HK-2 (cell line): ENCODE measurements around the gene SDR9C7.
"Not testable (repeated sequence)": the region's sequence is repeated elsewhere in the genome, so short reads cannot be mapped to it uniquely, and the experiment has no call there.

Experiments
- DNase-seq: peaks from one replicate; pipeline ENCODE4 v3.0.0-alpha.2; 2018; ENCODE audit not compliant: unreplicated experiment

SDR9C7 gene

DNA sequence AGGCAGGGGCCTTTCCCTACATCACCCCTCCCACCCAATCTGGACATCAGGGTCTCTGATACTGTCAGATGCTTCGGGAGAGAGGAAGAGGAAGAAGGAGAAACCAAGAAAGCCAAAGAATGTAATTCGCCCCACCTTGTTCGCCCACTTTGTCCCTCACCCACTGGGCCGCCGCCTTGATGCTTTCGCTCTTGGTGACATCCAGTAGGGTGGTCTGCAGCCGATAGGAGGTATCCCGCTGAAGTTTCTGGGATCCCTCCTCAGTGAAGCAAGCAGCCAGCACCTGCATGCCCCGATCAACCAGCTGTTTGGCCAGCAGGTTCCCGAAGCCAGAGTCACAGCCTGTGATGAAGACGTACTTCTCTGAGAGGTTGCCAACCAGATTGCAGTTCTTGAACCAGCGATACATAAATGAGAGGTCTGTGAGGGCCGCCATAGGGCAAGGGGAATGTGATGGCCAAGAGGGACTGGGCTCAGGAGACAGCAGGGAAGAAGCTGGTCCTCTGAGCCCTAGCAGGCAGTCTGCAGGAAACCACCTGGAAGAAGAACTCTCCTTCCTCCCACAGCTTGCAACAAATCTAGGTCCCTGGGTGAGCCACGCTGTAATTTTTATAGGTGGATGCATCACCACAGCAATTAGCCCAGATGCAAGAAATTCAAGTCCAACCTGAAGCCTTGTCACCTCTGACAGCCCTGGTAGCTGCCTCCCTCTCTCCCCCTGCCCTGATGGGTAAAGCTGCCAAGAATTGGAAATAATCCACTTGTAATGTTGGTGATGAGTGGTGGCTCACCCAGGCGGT, at the start of gene SDR9C7:
SDR9C7 (minus strand) TSS at position 583 of the 800 bp plus-strand sequence; CDS start at position 436, 147 bp downstream.
- DNase-seq, result no peak

- no peak for DNase-seq
Measured at GRCh38 chr12:56983386-56983785, 49.2 kb upstream of the SDR9C7 start.

DNA sequence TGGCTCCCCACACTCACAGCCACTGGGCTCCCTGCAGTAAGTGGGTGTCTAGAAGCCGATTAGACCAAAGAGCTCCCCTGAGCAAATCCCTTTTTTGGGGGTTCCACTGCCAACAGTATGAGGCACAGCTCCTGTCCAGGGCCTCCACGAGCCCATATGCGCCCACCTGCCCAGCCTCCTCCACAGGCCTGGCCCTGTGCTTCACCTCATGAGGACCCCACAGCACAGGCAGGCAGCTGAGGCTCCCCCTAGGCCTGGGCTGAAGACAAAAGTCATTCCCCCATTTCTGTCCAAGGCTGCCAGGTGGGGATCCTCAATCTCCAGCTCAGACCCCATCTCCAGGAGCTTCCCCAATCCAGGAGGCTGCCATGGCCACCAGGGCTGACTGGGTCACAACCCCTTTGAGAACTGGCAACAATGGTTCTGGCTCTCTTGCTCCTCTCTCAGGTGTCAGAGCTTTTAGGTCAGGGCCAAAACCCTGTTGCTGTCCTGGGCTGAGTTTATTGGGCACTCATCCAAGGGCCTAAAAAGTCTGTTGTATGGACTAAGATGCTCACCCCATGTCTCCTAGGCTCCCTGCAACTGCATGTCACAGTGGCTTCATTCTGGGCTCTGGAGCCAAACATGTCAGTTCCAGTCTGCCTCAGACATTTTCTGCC, 48.5 kb upstream of the SDR9C7 start:
- DNase-seq, result not testable (repeated sequence)

DNA sequence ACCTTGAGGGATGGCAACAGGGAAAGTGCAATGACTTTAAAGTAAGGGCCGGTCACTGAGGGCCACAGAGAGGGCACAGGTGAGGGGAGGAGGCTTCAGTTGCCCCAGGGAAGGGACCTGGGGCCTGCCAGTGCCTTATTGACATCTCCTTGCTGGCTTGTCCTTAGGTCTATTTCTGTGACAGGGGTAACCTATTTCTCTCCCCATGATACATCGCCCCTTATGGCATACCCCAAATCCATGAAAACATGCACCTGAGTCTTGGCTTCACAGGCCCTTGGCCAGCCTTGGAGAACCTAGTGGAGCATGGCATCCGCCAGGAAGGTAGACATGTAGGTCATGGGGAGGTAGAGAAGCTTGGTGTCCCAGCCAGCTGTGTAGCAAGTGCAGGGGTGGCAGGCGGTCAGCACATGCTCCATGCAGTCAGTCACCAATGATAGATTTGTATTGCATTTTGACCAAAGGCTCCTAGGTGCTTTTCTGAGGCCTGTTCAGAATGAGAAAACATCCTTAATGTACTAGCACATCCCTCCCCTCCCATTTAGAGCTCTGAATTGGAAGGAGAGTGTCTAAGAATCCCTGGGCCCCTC, 46.8 kb upstream of the SDR9C7 start:
- DNase-seq, result no peak

DNA sequence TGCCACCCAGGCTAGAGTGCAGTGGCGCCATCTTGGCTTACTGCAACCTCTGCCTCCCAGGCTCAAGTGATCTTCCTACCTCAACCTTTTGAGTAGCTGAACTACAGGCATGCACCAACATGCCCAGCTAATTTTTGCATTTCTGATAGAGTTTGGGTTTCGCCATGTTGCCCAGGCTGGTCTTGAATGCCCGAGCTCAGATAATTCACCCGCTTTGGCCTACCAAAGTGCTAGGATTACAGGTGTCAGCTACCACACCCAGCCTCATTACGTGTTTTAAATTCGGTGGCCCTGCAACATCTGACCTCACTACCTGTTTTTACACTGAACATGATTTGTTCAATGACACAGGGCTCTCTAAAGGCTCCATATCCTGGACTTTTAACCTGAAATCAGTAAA, 46.1 kb upstream of the SDR9C7 start:
- DNase-seq, result no peak

DNA sequence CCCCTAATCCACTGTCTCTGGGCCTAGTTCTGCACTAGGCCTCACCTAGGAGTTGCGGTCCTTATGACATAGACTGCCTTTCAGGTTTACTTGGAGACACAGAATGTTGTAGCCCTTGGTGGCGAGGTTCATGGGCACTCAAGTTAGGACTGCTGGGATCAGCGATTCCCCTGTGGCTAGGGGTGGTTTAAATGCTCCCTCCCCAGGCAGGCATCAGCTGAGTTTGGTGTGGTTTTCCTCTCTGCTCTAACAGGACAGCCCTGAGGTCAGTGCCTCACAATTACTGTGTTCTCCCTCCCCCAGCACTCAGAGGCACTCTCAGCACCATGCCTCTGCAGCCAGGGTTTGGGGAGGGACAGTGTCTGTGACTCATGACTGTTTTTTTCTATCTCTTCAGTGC, 45.4 kb upstream of the SDR9C7 start:
- no peak for DNase-seq

DNA sequence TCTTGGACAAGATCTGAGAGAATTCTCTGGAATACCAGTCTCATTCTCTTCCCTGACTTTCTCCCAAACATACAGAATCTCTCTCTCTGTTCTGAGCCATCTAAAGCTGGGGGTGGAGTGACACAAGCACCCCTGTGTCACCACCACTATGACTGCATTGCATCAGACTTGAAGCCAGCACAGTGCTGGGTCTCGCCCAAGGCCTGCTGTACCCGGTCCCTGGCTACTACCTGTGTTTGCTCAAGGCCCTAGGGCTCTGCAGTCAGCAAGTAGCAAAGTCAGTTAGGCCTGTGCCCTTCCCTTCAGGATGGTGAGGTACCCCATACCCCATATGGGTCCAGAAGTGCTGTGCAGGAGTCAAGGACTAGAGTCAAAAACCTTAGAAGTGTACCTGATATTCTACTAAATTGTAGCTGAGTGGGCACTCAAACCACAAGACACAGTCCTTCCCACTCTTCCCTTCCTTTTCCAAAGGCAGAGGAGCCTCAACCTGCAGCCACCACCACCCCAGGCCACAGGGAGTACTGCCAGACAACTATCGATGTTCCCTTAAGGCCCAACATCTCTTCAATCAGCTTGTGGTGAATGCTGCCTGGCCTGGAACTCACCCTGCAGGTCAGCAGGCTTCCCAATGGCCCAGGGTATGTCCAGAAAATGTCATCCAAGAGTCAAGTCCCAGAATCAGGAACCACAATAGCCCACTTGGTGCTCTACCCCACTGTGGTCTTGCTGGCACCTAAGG, 44.4 kb upstream of the SDR9C7 start:
- no peak for DNase-seq

DNA sequence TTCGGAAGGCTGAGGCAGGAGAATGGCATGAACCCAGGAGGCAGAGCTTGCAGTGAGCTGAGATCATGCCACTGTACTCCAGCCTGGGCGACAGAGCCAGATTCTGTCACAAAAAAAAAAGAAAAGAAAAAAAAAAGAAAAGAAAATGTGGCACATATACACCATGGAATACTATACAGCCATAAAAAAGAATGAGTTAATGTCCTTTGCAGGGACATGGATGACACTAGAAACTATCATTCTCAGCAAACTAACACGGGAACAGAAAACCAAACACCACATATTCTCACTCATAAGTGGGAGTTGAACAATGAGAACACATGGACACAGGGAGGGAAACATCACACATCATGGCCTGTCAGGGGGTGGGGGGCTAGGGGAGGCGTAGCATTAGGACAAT, 43.2 kb upstream of the SDR9C7 start:
- DNase-seq, result not testable (repeated sequence)

DNA sequence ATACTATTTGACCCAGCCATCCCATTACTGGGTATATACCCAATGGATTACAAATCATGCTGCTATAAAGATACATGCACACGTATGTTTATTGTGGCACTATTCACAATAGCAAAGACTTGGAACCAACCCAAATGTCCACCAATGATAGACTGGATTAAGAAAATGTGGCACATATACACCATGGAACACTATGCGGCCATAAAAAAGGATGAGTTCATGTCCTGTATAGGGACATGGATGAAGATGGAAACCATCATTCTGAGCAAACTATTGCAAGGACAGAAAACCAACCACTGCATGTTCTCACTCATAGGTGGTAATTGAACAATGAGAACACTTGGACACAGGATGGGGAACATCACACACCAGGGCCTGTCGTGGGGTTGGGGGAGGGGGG, 40.0 kb upstream of the SDR9C7 start:
- DNase-seq, result not testable (repeated sequence)

GRCh38 chr12:56968910-56969309, 34.7 kb upstream of the SDR9C7 start:
- not testable (repeated sequence) for DNase-seq

GRCh38 chr12:56965997-56966642, 31.9 kb upstream of the SDR9C7 start:
- not testable (repeated sequence) for DNase-seq

DNA sequence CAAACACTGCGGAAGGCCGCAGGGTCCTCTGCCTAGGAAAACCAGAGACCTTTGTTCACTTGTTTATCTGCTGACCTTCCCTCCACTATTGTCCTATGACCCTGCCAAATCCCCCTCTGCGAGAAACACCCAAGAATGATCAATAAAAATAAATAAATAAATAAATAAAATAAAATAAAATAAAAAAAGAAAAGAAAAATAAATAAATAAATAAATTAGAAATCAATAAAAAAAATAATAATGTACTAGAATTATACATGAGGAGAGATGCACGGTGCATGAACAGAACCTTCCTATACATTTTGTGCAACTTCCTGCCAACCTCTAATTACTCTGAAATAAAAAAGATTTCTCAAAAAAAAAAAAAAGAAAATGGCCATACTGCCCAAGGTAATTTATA, 30.9 kb upstream of the SDR9C7 start:
- DNase-seq, result not testable (repeated sequence)

- not testable (repeated sequence) for DNase-seq
Measured at GRCh38 chr12:56963557-56963956, 29.3 kb upstream of the SDR9C7 start.

DNA sequence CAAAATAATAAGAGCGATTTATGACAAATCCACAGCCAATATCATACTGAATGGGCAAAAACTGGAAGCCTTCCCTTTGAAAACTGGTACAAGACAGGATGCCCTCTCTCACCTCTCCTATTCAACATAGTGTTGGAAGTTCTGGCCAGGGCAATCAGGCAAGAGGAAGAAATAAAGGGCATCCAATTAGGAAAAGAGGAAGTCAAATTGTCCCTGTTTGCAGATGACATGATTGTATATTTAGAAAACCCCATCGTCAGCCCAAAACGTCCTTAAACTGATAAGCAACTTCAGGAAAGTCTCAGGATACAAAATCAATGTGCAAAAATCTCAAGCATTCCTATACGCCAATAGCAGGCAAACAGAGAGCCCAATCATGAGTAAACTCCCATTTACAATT, 28.0 kb upstream of the SDR9C7 start:
- not testable (repeated sequence) for DNase-seq

GRCh38 chr12:56958422-56958821, 24.2 kb upstream of the SDR9C7 start:
- no peak for DNase-seq

DNA sequence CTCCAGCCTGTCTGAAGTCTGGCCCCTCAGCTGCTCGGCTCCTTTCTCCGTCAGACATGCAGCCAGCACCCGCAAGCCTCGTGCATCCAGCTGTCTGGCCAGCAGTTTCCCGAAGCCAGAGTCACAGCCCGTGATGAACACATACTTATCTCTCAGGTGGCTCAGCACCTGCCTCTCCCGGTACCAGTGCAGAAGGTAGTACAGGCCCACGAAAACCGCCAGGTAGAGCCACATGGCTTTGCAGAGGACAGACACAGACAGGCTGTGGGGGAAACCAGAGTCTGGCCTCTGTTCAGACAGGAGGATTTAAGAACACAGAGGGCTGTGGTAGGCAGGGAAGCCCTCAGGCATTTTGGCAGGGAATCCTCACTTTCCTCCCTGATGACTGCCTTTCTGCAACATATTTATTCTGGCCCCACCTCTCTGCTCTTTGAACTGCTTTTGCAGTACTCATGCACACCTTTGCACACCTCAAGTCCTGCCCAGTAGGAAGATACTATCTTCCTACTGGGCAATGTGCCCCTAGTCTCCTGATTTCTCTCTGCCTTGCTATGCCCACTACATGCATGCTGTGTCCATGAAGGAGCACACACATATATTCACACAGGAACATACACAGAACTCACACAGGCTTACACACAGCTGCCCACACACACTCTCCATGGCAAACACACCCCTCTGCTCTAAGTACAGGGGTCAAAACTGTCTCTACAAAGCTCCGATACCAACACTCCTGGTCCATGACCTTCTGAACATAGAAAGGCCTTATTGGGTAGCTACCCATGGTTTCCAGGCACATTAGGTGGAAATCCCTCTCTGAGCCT, 23.2 kb upstream of the SDR9C7 start, which contains the start of gene RDH16:
RDH16 (minus strand) TSS at position 380 of the 824 bp plus-strand sequence; CDS start at position 234, 146 bp downstream.
- no peak for DNase-seq

DNA sequence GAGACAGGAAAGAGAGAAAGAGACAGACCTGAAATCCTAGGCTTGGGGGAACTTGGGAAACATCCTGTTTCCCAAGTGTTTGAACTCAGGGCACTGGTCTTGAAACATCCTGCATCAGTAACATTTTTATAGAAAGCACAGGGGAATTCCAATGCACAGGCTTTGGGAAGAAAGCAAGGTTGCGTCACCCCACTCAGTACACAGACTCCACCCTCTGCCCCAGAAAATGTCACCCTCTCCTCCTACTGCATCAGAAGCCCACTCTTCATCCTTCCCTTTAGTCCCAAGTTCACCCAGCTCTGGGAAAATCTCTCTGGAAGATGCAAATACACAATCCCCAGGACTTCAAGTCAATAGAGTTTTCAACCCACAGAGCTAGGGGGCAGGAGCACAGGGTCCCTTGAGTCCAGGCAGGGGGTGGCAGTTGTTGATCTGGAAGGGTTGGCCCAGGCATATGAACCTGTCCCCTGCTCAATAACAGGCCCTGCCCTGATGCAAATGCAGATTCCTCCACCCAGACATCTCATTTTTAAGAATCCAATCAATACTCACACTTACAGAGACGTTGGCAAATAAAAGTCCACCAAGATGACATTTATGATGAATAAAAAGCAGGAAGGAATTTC, 21.5 kb upstream of the SDR9C7 start:
- no peak for DNase-seq

- DNase-seq, result no peak
Measured at GRCh38 chr12:56954958-56955355, 20.7 kb upstream of the SDR9C7 start.

- no peak for DNase-seq
Measured at GRCh38 chr12:56954057-56954957, 20.1 kb upstream of the SDR9C7 start.
